SKM-1 treated with dmso at 0.1 percent for 144 hours (cell line): Measurements from ENCODE around the gene OARD1.

Experiments used
- DNase-seq: peaks from one replicate; lab custom pipeline; 2025; ENCODE audit not compliant: unreplicated experiment; lab: John Stamatoyannopoulos, UW

Gene OARD1

GRCh38 chr6:41050536-41050935 lies 21.6 kb downstream of the OARD1 start:
- DNase-seq: no peak

GRCh38 chr6:41049955-41050354 lies 22.2 kb downstream of the OARD1 start:
- DNase-seq: no peak

- DNase-seq: no peak
Observed at GRCh38 chr6:41049521-41049920, 22.6 kb downstream of the OARD1 start.

DNA sequence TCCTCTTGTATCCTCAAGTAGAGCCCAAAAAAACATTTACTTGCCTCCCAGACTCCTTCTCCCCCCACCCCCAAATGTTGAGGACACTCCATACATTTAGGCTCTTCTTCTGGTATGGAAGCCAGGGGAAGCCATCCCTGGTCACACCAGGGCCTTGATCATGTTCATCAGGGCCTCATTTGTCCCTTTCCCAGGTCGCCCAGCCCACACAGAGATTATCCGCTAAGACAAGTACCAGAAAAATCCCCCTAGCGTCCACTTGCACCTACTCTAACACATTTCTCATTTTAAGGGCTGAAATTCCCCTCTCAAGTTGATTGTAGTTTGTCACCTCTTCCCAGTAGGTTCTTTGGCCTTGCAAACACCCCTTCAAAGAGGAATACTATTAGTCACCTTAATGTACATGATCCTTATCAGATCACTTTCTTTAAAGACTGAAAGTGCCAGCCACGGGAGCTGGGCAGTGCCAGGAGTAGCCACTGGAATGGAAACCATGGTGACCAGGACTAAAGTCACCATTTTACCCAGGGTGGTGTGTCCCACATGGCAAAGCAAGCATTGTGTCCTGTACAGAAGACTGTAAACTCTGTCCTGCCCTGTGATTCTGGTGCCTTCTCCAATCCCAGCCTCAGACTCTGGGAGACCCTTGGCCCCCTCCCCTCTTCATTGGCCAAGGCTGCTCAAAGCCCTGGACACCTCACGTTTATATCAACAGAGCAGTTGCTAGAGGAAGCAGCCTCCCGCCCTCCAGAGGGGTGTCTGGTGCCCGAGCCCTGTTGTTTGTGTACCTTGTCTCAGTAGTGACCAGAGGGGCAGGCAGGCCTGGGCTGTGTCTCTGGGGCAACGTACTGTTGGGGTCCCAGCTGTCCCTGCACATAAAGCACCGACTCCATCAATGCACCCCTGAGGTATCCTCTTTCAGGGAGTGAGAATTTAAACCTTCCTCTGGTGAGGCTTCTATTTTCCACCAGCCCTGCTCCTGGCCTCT lies 24.1 kb downstream of the OARD1 start:
- DNase-seq: no peak

DNA sequence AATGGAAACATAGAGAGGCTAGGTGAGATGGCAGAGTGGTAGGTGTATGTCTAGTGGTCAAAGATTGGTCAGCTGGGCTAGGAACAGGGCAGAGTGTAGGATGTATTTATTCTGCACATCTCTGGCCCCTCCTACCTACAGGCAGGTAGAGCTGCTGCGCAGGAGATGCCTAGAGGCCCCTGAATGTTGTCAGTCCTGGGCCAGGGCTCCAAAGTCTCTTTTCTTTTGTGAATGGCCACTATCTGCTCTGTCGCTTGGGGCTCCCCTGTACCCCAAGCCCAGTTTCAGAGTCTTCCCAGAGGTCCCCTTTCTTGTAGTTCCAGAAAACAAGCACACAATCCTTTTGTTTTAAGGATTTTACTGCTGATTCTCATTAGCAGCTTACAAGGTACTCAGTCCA lies 24.9 kb downstream of the OARD1 start:
- no peak for DNase-seq

DNA sequence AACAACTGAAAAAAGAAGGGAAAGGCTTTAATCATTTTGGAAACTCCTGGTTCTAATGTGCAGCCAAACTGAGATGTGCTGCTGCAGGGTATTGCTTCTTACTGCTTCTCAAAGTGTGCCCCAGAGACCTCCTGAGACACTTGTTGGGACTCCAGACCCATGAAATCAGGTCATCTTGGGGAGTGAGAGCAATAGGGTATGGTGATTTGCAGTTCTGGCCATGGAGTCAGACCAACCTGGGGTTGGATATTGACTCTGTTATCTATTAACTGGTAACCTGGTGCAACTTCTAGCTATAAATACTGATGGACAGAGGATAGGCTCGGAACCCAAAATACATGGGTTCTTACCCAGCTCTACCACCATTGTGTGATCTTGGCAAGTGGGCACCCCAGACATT lies 26.1 kb downstream of the OARD1 start:
- no peak for DNase-seq

GRCh38 chr6:41045664-41046063 lies 26.5 kb downstream of the OARD1 start:
- no peak for DNase-seq

GRCh38 chr6:41043151-41043550 lies 29.0 kb downstream of the OARD1 start:
- no peak for DNase-seq

- DNase-seq: no peak
Observed at GRCh38 chr6:41042226-41043055, 29.7 kb downstream of the OARD1 start, which contains the start of gene TSPO2. Gene TSPO2 (plus strand): TSS chr6:41042467. CDS start chr6:41042986, 519 bp downstream.

DNA sequence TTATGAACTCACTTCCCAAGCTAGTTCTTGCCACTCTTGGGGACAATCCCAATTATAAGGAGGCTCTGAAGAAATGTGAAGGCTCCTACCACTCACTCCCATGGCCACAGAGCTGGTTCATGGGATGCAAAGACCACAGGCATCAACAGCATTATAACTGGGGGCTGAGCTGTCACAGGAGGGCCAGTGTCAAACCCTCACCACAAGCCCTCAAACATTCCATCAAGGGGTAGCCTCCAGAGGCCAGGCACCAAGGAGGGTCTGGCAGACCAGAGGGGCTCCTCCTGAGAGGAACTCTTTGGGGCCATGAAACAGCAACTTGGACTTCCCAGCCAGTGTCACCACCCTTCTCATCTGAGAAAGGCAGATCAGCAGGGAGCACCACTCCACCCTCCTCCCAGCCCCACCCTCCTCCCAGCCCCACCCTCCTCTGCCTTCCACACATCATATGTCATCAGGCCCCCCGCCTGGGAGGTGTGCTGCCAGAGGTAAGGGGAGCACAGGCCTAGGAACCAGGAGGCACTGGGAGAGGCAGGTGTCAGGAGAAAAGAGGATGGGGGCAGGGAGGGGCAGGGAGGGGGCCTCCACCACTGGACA lies 31.1 kb downstream of the OARD1 start:
- DNase-seq: no peak

- no peak for DNase-seq
Observed at GRCh38 chr6:41040101-41040939, 31.8 kb downstream of the OARD1 start.

- peak; percentile 57 for DNase-seq
Observed at GRCh38 chr6:41039060-41039998, 32.8 kb downstream of the OARD1 start, which contains the start of gene UNC5CL. Gene UNC5CL (minus strand): TSS chr6:41039221. CDS start chr6:41035074, 4,147 bp downstream.

DNA sequence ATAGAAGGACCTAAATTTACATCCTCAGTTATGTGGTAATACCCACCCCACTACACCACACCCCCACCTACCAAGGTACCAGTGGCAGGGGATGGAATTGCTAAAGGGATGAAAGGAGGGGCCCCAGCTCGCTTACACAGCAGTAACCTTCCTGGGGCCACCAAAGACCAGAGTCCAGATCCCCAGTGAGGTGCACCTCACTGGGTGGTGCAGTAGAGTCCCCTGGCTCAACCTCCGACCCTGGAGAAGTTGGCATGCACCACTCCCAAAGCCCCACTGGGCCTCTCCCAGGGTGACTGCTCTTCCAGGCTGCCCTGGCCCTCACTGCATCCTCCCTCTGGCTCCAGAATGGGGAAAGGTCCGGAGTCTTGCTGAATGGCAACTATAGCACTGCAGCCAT lies 34.0 kb downstream of the OARD1 start:
- no peak for DNase-seq

DNA sequence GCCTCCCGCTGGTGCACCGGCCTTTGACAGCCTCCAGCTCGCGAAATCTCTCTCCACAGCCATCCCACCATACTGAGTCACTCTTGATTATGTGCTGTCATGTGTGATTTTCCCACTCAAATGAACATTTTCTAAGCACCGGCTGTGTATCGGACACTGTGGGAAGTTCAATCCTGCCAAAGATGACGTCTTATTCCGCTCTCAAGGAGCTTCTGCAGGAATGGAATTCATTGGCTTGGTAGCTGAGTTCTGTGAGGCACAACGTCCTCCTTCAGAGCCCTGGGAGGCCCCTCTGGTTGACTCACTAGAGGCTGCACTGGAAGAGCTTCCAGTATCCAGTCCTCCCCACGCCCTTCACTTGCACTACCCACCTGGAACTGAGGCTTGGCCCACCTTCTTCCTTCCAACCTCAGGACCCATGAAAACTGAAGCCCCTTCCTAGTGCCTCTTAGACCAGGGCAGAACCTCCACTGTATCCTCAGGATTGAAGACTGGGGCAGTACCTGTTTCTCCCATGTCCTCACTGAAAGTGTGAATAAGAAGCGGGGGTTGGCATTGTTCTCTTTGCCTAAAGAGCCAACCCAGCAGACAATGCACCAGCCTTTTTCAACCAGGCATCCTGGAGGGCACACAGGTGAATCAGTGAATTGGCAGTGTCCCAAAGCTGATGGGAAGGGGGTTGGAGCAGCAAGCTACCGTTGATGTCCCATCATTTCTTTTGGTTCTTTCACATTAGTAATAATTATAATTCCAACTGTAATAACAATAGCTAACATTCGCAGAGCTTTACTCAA lies 34.9 kb downstream of the OARD1 start:
- no peak for DNase-seq

- DNase-seq: no peak
Observed at GRCh38 chr6:41036601-41037000, 35.6 kb downstream of the OARD1 start.

DNA sequence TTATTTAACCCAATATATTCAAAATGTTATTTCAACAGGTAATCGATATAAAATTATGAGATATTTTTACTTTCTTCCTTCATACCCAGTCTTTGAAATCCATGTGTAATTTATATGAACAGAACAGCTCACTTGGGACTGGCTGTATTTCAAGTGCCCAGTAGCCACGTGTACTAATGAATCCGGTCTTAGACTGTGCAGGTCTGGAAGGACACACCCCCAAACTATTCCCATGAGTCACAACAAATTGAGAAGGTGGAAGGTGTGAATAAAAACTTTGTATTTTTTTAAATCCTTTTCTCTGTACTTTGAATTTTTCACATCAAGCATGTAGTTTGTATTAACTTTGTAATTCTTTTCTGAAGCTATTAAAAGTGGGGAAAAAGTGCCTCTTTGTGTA lies 36.0 kb downstream of the OARD1 start:
- DNase-seq: no peak

- no peak for DNase-seq
Observed at GRCh38 chr6:41033776-41034175, 38.4 kb downstream of the OARD1 start.

GRCh38 chr6:41032830-41033229 lies 39.3 kb downstream of the OARD1 start:
- no peak for DNase-seq
